Measurements from ENCODE around the gene KLHL8. TPM values are rescaled to one million over a fixed set of nuclear protein-coding genes. Genes with fewer than 3 reads are reported as not detected.
"Not testable (repeated sequence)": the region's sequence is repeated elsewhere in the genome, so short reads cannot be mapped to it uniquely, and the experiment has no call there.

Gene KLHL8
- total RNA-seq, 5 donors from 2014 or later (not counting 1 experiment from before 2014, with no cell fraction given): 8.5 to 11.8 (median 9.8) TPM

GRCh38 chr4:87225936-87226335, 5.5 kb upstream of the KLHL8 start:
- no peak overlapping the region for H3K4me3 ChIP-seq (ENCODE audit: control insufficient read depth in 1 of 2, extremely low read depth in 1 of 2, low read length in 1 of 2)
- ChIA-PET POLR2A (interaction anchor here in 1 of 2 donors (0.6 kb wide), 1 partner anchor 11 kb away, joined by 3 read pairs; no protein-coding TSS in a partner anchor), CTCF (interaction anchor here in 1 of 2 donors (0.5 kb wide), 1 partner anchor 71 kb away, joined by 4 read pairs; no protein-coding TSS in a partner anchor)
- Mint-ChIP-seq H3K4me1 (peaks cover 0 to 2% (median 2%) of the 10 kb centered on the region in 3 donors), H3K36me3 (no peaks in the 10 kb centered on the region), H3K4me3 (no peak overlapping the region), H3K9me3 (no peaks in the 10 kb centered on the region), H3K27me3 (no peaks in the 10 kb centered on the region), H3K27ac (no peak overlapping the region)
- ATAC-seq (replicated peaks in 1 of 4) (no peak), DNase-seq (no peak)
- H3K27me3 ChIP-seq (replicated peaks in 1 of 2; ENCODE audit: control insufficient read depth in 2 of 2, extremely low read depth in 1 of 2, insufficient read depth in 2 of 2, low read length in 1 of 2): no peaks in the 10 kb centered on the region
- H3K4me1 ChIP-seq (ENCODE audit: control insufficient read depth in 1 of 2, extremely low read depth in 1 of 2, insufficient read depth in 2 of 2, low read length in 2 of 2): peaks cover 0 to 2% of the 10 kb centered on the region in 2 experiments
- no peak overlapping the region for H3K27ac ChIP-seq (ENCODE audit: low read length)
- H3K36me3 ChIP-seq (ENCODE audit: control insufficient read depth in 2 of 2, extremely low read depth in 1 of 2, insufficient read depth in 1 of 2, low read length in 1 of 2): no peaks in the 10 kb centered on the region
- 100% methylated on average over 3 of the region's 5 CpGs for WGBS (ENCODE audit: insufficient coverage)
- no peaks in the 10 kb centered on the region for H3K9me3 ChIP-seq

GRCh38 chr4:87224141-87224923, 3.9 kb upstream of the KLHL8 start:
- 81% methylated on average over 5 of the region's 10 CpGs for WGBS (ENCODE audit: insufficient coverage)
- Mint-ChIP-seq H3K27ac (no peak overlapping the region), H3K36me3 (no peaks in the 10 kb centered on the region), H3K9me3 (no peaks in the 10 kb centered on the region), H3K4me3 (no peak overlapping the region), H3K27me3 (no peaks in the 10 kb centered on the region), H3K4me1 (peaks cover 4 to 6% (median 5%) of the 10 kb centered on the region in 3 donors)
- H3K27me3 ChIP-seq (replicated peaks in 1 of 2; ENCODE audit: control insufficient read depth in 2 of 2, extremely low read depth in 1 of 2, insufficient read depth in 2 of 2, low read length in 1 of 2): no peaks in the 10 kb centered on the region
- H3K36me3 ChIP-seq (ENCODE audit: control insufficient read depth in 2 of 2, extremely low read depth in 1 of 2, insufficient read depth in 1 of 2, low read length in 1 of 2): no peaks in the 10 kb centered on the region
- no peak overlapping the region for H3K4me3 ChIP-seq (ENCODE audit: control insufficient read depth in 1 of 2, extremely low read depth in 1 of 2, low read length in 1 of 2)
- CTCF ChIA-PET: interaction anchor here in 1 of 2 donors (1.2 kb wide), 1 partner anchor 11 kb away, joined by 4 read pairs; no protein-coding TSS in a partner anchor
- ATAC-seq (replicated peaks in 1 of 4) (no peak), DNase-seq (no peak)
- POLR2A ChIA-PET: no interaction called here
- peaks cover 0 to 9% of the 10 kb centered on the region in 2 experiments for H3K4me1 ChIP-seq (ENCODE audit: control insufficient read depth in 1 of 2, extremely low read depth in 1 of 2, insufficient read depth in 2 of 2, low read length in 2 of 2)
- H3K27ac ChIP-seq (ENCODE audit: low read length): no peak overlapping the region
- no peaks in the 10 kb centered on the region for H3K9me3 ChIP-seq

- peak overlapping the region; percentile 65 to 96 for H3K4me3 ChIP-seq (ENCODE audit: control insufficient read depth in 1 of 2, extremely low read depth in 1 of 2, low read length in 1 of 2)
- WGBS (ENCODE audit: insufficient coverage): under 1% methylated on average over 37 of the region's 40 CpGs
Observed at GRCh38 chr4:87219632-87220093, 755 bp downstream of the KLHL8 start.

GRCh38 chr4:87217235-87217763, 3.1 kb downstream of the KLHL8 start:
- not testable (repeated sequence) for H3K27me3 Mint-ChIP-seq; H3K36me3 Mint-ChIP-seq; H3K36me3 ChIP-seq (ENCODE audit: control insufficient read depth in 2 of 2, extremely low read depth in 1 of 2, insufficient read depth in 1 of 2, low read length in 1 of 2); H3K9me3 Mint-ChIP-seq; H3K27ac Mint-ChIP-seq; ATAC-seq (replicated peaks in 1 of 4); H3K4me3 Mint-ChIP-seq; H3K27ac ChIP-seq (ENCODE audit: low read length); DNase-seq; H3K4me3 ChIP-seq (ENCODE audit: control insufficient read depth in 1 of 2, extremely low read depth in 1 of 2, low read length in 1 of 2); H3K27me3 ChIP-seq (replicated peaks in 1 of 2; ENCODE audit: control insufficient read depth in 2 of 2, extremely low read depth in 1 of 2, insufficient read depth in 2 of 2, low read length in 1 of 2); H3K9me3 ChIP-seq
- WGBS (ENCODE audit: insufficient coverage): 93% methylated on average over 3 of the region's 6 CpGs
- ChIA-PET POLR2A (interaction anchor here in 1 of 2 donors (0.5 to 0.7 kb wide), 2 partner anchors 211 to 1949 kb away, joined by 3 read pairs; no protein-coding TSS in a partner anchor), CTCF (interaction anchor here (0.5 to 1.6 kb wide), 3 partner anchors 18 to 283 kb away, joined by 3 read pairs; partner anchors contain the start of gene AFF1 (in 1 of the 2))
- peaks cover 20 to 29% (median 28%) of the 10 kb centered on the region in 3 donors for H3K4me1 Mint-ChIP-seq
- H3K4me1 ChIP-seq (ENCODE audit: control insufficient read depth in 1 of 2, extremely low read depth in 1 of 2, insufficient read depth in 2 of 2, low read length in 2 of 2): peaks cover 2 to 17% of the 10 kb centered on the region in 2 experiments

More at GRCh38 chr4:87219632-87220093, 755 bp downstream of the KLHL8 start:
- peak overlapping the region; percentile 91 to 92 for H3K27ac Mint-ChIP-seq
- H3K9me3 ChIP-seq: no peaks in the 10 kb centered on the region
- ChIA-PET POLR2A (interaction anchor here in 1 of 2 donors (0.7 to 1.2 kb wide), 4 partner anchors 15 to 287 kb away, joined by 3 to 4 read pairs (median 4); partner anchors contain the start of gene AFF1), CTCF (interaction anchor here (0.8 to 1.7 kb wide), 10 partner anchors 11 to 285 kb away, joined by 3 to 11 read pairs (median 3); partner anchors contain the start of genes AFF1 (in 1 of the 2) and NUDT9 (in 1 of the 2))
- H3K4me1 ChIP-seq (ENCODE audit: control insufficient read depth in 1 of 2, extremely low read depth in 1 of 2, insufficient read depth in 2 of 2, low read length in 2 of 2): peaks cover 2 to 17% of the 10 kb centered on the region in 2 experiments
- H3K27me3 ChIP-seq (replicated peaks in 1 of 2; ENCODE audit: control insufficient read depth in 2 of 2, extremely low read depth in 1 of 2, insufficient read depth in 2 of 2, low read length in 1 of 2): no peaks in the 10 kb centered on the region
- DNase-seq (peak in 29 of 35 experiments; percentile 16 to 63 (median 31)), ATAC-seq (replicated peaks in 1 of 4) (peak; percentile 31 to 45 (median 44))
- H3K36me3 Mint-ChIP-seq: peaks cover 5% of the 10 kb centered on the region
- peaks cover 20 to 27% (median 23%) of the 10 kb centered on the region in 3 donors for H3K4me1 Mint-ChIP-seq
- H3K9me3 Mint-ChIP-seq: no peaks in the 10 kb centered on the region
- peak overlapping the region; percentile 91 to 92 (median 91) for H3K4me3 Mint-ChIP-seq
- H3K27ac ChIP-seq (ENCODE audit: low read length): peak overlapping the region; percentile 71
- no peaks in the 10 kb centered on the region for H3K36me3 ChIP-seq (ENCODE audit: control insufficient read depth in 2 of 2, extremely low read depth in 1 of 2, insufficient read depth in 1 of 2, low read length in 1 of 2)
- H3K27me3 Mint-ChIP-seq: no peaks in the 10 kb centered on the region

GRCh38 chr4:87216469-87216868, 3.9 kb downstream of the KLHL8 start:
- Histone ChIP-seq H3K27me3 (replicated peaks in 1 of 2; ENCODE audit: control insufficient read depth in 2 of 2, extremely low read depth in 1 of 2, insufficient read depth in 2 of 2, low read length in 1 of 2) (no peaks in the 10 kb centered on the region), H3K4me3 (ENCODE audit: control insufficient read depth in 1 of 2, extremely low read depth in 1 of 2, low read length in 1 of 2) (no peak overlapping the region), H3K27ac (ENCODE audit: low read length) (no peak overlapping the region), H3K36me3 (ENCODE audit: control insufficient read depth in 2 of 2, extremely low read depth in 1 of 2, insufficient read depth in 1 of 2, low read length in 1 of 2) (no peaks in the 10 kb centered on the region), H3K4me1 (ENCODE audit: control insufficient read depth in 1 of 2, extremely low read depth in 1 of 2, insufficient read depth in 2 of 2, low read length in 2 of 2) (peaks cover 2 to 17% of the 10 kb centered on the region in 2 experiments), H3K9me3 (no peaks in the 10 kb centered on the region)
- Mint-ChIP-seq H3K4me3 (no peak overlapping the region), H3K4me1 (peaks cover 20 to 32% (median 29%) of the 10 kb centered on the region in 3 donors), H3K36me3 (peaks cover 5% of the 10 kb centered on the region), H3K9me3 (no peaks in the 10 kb centered on the region), H3K27me3 (no peaks in the 10 kb centered on the region), H3K27ac (no peak overlapping the region)
- no CpG with 5 or more reads among the region's 1 CpG for WGBS (ENCODE audit: insufficient coverage)
- POLR2A ChIA-PET: interaction anchor here in 1 of 2 donors (0.5 to 0.7 kb wide), 2 partner anchors 210 to 1950 kb away, joined by 3 read pairs; no protein-coding TSS in a partner anchor
- no peak for ATAC-seq (replicated peaks in 1 of 4)
- no peak for DNase-seq
- CTCF ChIA-PET: interaction anchor here in 1 of 2 donors (1.6 kb wide), 1 partner anchor 65 kb away, joined by 3 read pairs; no protein-coding TSS in a partner anchor
